ENCODE data around the gene DOHH. TPM values are rescaled to one million over a fixed set of nuclear protein-coding genes. Genes with fewer than 3 reads are reported as not detected.

DOHH gene
- polyA plus RNA-seq (ENCODE audit: insufficient read length), result 10.3 TPM

DNA sequence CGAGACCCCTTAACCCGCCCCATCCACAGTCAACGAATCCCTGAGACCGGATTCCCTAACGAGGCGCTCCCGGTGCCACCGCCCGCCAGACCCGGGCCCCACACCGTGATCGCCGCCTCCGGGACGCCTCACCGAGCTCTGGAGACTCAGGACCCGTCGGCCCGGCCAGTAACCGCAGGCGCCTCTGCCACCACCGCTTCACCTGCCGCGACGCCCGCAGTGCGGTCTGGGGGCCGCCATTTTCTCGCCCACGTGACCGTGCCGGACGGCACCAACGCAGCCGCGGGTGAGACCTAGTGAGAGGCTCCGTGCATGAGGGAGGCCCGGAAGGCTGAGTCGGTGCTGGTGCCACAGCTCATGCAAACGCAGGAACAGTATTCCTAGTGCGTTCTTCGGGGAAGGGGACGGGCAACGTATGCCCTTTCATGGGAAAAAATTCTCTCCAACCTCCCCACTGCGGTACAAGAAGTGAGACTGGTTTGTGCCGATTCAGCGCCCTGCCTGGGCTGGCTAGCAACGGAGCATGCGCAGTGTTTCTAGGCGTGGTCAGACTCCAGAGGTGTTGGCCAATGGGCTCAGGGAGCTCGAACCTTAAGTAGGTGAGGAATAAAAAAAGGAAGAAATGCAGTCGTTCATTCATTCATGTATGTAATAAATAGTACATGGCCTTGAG is at the start of gene DOHH:
TSS of gene DOHH (minus strand) at position 246 of the 673 bp plus-strand sequence. CDS start 3,860 bp downstream, outside the sequence.
- DNase-seq, result peak; percentile 98

- no peak for DNase-seq
Measured at GRCh38 chr19:3549816-3550215, 49.3 kb upstream of the DOHH start.

- no peak for DNase-seq
Measured at GRCh38 chr19:3548606-3549005, 48.1 kb upstream of the DOHH start.

- DNase-seq, result no peak
Measured at GRCh38 chr19:3547767-3548282, 47.4 kb upstream of the DOHH start.

- DNase-seq, result no peak
Measured at GRCh38 chr19:3547301-3547731, 46.8 kb upstream of the DOHH start.

GRCh38 chr19:3546119-3546518 is 45.6 kb upstream of the DOHH start:
- no peak for DNase-seq

GRCh38 chr19:3545669-3546034 is 45.2 kb upstream of the DOHH start:
- no peak for DNase-seq

DNA sequence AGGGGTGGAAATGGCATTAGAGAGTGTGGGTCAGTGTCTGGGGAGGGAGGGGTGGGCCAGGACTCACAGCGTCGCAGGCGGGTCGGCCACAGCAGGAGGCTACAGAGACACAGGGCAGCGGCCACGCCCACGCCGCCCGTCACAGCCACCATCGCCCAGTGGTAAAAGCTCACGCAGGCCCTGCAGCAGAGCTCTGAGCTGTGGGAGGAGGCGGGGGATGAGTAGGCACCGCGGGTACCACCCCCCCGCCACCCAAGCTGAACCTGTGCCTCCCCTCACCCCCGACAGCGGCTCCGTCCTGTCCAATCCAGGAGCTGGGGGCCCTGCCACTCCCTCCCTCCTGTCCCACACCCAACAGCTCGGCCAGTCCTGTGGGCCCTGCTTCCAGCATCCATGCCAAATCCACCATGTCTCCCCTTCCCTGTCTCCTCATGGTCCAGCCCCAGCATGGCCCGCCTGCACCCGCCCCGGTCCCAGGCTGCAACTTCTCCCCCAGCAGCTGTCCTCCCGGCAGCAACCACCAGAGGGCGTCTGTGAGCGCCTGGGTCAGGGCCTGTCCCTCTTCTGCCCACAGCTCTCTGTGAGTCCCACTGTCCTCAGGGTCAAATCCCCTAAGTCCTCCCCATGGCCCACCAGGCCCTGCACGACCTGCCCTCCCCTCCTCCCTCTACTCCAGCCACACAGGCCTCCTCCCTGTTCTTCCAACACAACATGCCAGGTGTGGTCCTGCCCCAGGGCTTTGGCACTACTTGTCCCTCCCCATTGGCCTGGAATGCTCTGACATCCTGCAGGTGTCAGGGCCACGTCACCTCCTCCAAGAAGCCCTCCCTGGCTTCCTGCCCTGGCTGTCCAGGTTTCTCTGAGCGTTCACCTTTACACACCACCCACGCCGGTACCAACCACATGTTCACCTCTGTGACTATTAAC is 44.5 kb upstream of the DOHH start:
- DNase-seq, result no peak

- no peak for DNase-seq
Measured at GRCh38 chr19:3544058-3544376, 43.5 kb upstream of the DOHH start.

- DNase-seq, result no peak
Measured at GRCh38 chr19:3543150-3544057, 42.9 kb upstream of the DOHH start.

DNA sequence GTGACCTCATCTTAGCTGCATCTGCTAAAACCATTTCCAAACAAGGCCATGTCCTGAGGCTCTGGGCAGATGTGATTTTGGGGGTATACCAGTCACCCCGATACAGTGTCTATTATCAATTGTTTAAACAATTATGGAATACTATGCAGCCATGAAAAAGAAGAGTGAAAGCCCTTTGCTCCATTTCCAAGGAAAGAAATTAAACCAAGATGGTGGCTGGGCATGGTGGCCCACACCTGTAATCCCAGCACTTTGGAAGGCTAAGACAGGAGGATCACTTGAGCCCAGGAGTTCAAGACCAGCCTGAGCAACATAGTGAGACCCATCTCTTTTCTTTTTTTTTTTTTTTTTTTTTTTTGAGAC is 39.3 kb upstream of the DOHH start:
- no peak for DNase-seq

DNA sequence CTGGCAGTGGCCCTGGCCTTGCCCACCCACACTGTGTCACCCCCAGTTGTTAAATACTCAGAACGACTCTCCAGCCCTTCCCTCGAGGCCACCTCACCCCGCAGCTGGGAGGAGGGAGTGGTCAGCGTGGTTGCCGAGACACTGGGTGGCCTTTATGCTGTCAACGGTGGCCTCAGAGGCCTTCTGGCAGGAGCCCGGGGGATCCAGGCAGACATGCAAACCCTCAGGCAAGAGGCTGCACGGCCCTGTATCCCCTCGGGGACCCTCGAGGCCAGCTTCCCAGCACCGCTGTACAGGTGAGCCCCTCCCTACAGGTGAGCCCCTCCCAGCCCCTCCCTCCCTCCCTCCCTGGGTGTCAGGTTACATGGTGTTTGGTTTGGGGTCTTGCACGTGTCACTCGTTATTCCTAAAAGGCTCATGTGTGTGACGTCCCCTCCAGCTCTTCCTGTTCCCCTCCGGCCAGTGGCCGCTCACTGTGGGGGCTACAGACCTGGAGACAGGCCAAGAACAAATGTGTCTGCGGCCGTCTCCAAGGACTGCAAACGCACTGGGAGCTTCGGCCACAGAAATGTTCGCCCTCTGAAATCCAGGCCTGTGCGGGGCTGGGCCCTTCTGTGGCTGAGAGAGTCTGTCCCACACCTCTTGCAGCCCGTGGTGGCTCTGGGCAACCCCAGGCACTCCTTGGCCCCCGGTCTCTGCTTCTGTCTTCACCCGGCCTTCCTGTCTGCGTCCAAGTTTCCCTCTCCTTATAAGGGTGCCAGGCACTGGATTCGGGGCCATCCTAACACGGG is 38.7 kb upstream of the DOHH start, which contains the start of gene TEKTIP1:
TSS of gene TEKTIP1 (plus strand) at position 210 of the 791 bp plus-strand sequence. CDS start at position 214, 4 bp downstream.
- no peak for DNase-seq

- DNase-seq, result no peak
Measured at GRCh38 chr19:3538258-3538929, 37.9 kb upstream of the DOHH start.

DNA sequence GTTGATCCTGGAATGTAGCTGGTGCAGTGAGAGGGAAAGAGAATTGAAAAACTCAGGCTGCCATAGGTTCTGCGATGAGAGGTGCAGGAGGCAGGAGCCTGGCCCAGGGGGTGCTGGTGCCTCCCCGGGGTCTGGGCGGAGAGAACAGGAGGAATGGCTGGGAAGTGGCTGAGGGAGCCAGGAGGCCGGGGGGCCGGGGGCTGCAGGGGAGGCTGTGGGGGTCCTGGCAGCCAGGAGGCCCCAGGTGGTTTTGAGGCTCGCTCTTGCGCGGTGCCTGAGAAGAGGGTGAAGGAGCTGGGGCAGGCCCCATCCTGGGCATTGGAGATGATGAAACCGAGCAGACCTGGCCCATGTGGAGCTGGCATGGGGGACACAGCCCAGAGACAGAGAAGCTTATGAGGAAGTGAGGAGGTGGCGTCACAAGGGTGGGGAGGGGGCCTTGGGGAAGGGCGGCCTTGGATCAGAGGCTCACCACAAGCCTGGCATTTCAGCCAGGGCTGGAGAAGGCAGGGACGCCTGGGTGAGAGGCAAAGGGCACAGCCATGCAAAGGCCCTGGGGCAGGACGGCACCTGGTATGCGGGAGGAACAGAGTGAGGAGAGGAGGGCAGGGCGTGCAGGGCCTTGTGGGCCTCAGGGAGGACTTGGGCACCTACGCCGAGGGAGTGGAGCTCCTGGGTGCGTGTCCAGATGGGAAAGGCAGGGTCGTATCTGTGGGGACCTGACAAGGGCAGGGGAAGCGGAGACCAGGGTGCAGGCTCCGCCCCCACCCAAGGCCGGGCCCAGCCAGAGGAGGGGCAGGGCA is 37.2 kb upstream of the DOHH start:
- DNase-seq, result no peak

- no peak for DNase-seq
Measured at GRCh38 chr19:3537101-3537437, 36.6 kb upstream of the DOHH start.

- DNase-seq, result no peak
Measured at GRCh38 chr19:3536429-3537100, 36.1 kb upstream of the DOHH start.

- DNase-seq, result no peak
Measured at GRCh38 chr19:3535981-3536380, 35.5 kb upstream of the DOHH start.

- DNase-seq, result no peak
Measured at GRCh38 chr19:3535563-3535965, 35.1 kb upstream of the DOHH start.

- DNase-seq, result no peak
Measured at GRCh38 chr19:3535235-3535535, 34.7 kb upstream of the DOHH start.

All from hindlimb muscle (tissue), 1 donor.